Heart left ventricle (tissue), 16 donors: ENCODE data around the gene ASAH2B. TPM values are rescaled to one million over a fixed set of nuclear protein-coding genes. Genes with fewer than 3 reads are reported as not detected.

ENCODE experiments used
- ATAC-seq, 4 donors: fragments of 200-7000 bp; cut with Tn5 transposase; one replicate each; pipeline ENCODE4 v1.9.1; 2020 to 2022; ENCODE audit warnings: moderate library complexity in 4 of 4, mild to moderate bottlenecking in 3 of 4, moderate number of reproducible peaks in 1 of 4
- DNase-seq, 5 donors: peaks; one replicate each; pipeline ENCODE4 v3.0.0-alpha.2; 2020
- H3K27ac ChIP-seq, 12 donors: fragments of 200-600 bp; sonication (generic) in 4 of 12; one replicate each; pipeline versions ENCODE4 v1.5.0 to v1.8.0; 2016 to 2022; ENCODE audit warnings: mild to moderate bottlenecking in 2 of 12
- H3K27me3 ChIP-seq, 9 donors: fragments of 200-600 bp; sonication (generic) in 2 of 9; one replicate each; pipeline versions ENCODE4 v1.5.1 to v1.8.0; 2016 to 2022; ENCODE audit warnings: mild to moderate bottlenecking in 3 of 9
- H3K36me3 ChIP-seq, 9 donors: fragments of 200-600 bp; sonication (generic) in 2 of 9; one replicate each; pipeline versions ENCODE4 v1.5.0 to v1.8.0; 2018 to 2022; ENCODE audit warnings: mild to moderate bottlenecking in 2 of 9
- H3K4me1 ChIP-seq, 12 donors: fragments of 200-600 bp; sonication (generic) in 4 of 12; one replicate each; pipeline versions ENCODE4 v1.5.0 to v1.8.0; 2016 to 2022; ENCODE audit warnings: mild to moderate bottlenecking in 3 of 12
- H3K4me3 ChIP-seq, 12 donors: fragments of 200-600 bp; sonication (generic) in 4 of 12; one replicate each; pipeline versions ENCODE4 v1.5.0 to v1.8.0; 2017 to 2022; ENCODE audit warnings: mild to moderate bottlenecking in 9 of 12, moderate library complexity in 4 of 12
- H3K9me3 ChIP-seq, 12 donors: fragments of 200-600 bp; sonication (generic) in 4 of 12; one replicate each; pipeline versions ENCODE4 v1.5.0 to v1.8.0; 2016 to 2022; ENCODE audit warnings: mild to moderate bottlenecking in 1 of 12
- POLR2A ChIP-seq, 2 donors: fragments of 450-650 bp; IDR thresholded peaks; one replicate each; pipeline ENCODE4 v1.6.1; 2017; ENCODE audit warnings: antibody characterized with exemption in 2 of 2, mild to moderate bottlenecking in 2 of 2, moderate library complexity in 2 of 2
- WGBS, 4 donors: extraction: QIAGEN DNeasy Blood & Tissue Kit in 2 of 4; methylation state at CpG; one replicate each; pipeline versions ENCODE4 v1.1.5 to v1.1.7; 2013 to 2018; 5-methylcytosine and 5-hydroxymethylcytosine counted together
- intact Hi-C, 10 donors: fragments of 100-400 bp; cut with DNase I; formaldehyde crosslinking; loops; one replicate each; pipeline versions ENCODE4 v1.11.1 to v1.14.2; 2022
- polyA plus RNA-seq, 2 donors: library from polyadenylated mRNA; stranded (reverse); fragments of 200-250 nt; gene quantifications; one replicate each; pipeline ENCODE4 v1.2.3, GENCODE V29; 2013
- total RNA-seq, 9 donors: library from RNA; depleted of rRNA in 2 of 9; stranded (reverse); fragments of >200 nt in 2 of 9; fragmentation: NEBNext Ultra II Directional in 3 of 9; extraction: Animal tissue kit (Norgen Biotek cat#: 25700) in 3 of 9; gene quantifications; one replicate each; pipeline versions ENCODE4 v1.1.0 to v1.2.4, GENCODE V29; 2016 to 2023
- TF ChIP-seq, protein P1 (sequence below), 12 donors: fragments of 200-600 bp; sonication (generic) in 4 of 12; IDR thresholded peaks; one replicate each; pipeline versions ENCODE4 v1.5.0 to v1.8.0; 2018 to 2022; ENCODE audit warnings: antibody characterized with exemption in 12 of 12, mild to moderate bottlenecking in 5 of 12
- donor health status: ischemic (EF 13 %, LVEDD 7.1; RV severe dilation, severe dysfunction).
- donor health status: healthy with polysubstance abuse.
- donor health status: DM: no; HTN: yes; CAD: no.
- donor health status: DM: no; HTN: no; CAD: no.
- donor health status: ischemic (EF 25% LVEDD 6.9; RV normal size, moderate dysfunction).
- donor health status: ischemic (EF 25% LVEDD 5.7; RV mildly dilated, moderate dysfunction).
- donor health status: healthy.
- donor health status: DM: yes; HTN: yes; CAD: no.
- donor health status: ischemic (EF 35%, LVEDD 5.7; RV mildly dilated, moderate dysfunction).
- donor health status: nonischemic (EF 11% LVEDD 7.7; RV severe dilation, severe dysfunction).
- donor health status: DM: yes; HTN: yes; CAD: no.
- donor health status: PGD.
- donor health status: ischemic (EF 29% LVEDD 5.4; RV normal size, mild dysfunction).
- donor health status: nonischemic (EF 23%, LVEDD 6.1; RV moderate dilation, normal function).

The ASAH2B gene
- total and polyA plus RNA-seq, 11 donors, result 1.4 to 7.7 (median 4.5) TPM

DNA sequence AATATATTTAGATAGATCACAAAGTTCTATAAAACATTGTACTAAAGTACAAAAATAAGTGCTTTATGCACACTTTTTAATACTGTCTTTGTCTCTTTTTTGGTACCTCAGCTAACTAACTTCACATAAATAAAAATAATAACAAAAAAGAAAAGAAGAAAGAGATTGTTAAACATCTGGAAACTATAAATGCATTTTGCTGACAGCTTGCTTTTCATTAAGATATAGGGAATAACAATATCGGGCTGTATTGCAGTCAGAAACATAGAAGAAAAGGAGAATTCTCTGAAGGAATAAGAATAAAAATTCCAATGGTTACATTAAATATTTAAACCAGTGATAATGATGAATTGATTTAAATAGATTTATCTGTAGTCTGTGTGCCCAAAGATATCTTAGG lies 59.9 kb downstream of the ASAH2B start:
- Histone ChIP-seq H3K4me1 (no peaks in the 10 kb centered on the region), H3K27me3 (peaks cover 0 to 8% (median 0%) of the 10 kb centered on the region in 9 donors), H3K36me3 (no peaks in the 10 kb centered on the region), H3K9me3 (no peaks in the 10 kb centered on the region), H3K4me3 (no peak overlapping the region), H3K27ac (no peak overlapping the region)
- ATAC-seq (no peak), DNase-seq (no peak)
- intact Hi-C loops, result no loop called here
- TF ChIP-seq, protein P1, sequence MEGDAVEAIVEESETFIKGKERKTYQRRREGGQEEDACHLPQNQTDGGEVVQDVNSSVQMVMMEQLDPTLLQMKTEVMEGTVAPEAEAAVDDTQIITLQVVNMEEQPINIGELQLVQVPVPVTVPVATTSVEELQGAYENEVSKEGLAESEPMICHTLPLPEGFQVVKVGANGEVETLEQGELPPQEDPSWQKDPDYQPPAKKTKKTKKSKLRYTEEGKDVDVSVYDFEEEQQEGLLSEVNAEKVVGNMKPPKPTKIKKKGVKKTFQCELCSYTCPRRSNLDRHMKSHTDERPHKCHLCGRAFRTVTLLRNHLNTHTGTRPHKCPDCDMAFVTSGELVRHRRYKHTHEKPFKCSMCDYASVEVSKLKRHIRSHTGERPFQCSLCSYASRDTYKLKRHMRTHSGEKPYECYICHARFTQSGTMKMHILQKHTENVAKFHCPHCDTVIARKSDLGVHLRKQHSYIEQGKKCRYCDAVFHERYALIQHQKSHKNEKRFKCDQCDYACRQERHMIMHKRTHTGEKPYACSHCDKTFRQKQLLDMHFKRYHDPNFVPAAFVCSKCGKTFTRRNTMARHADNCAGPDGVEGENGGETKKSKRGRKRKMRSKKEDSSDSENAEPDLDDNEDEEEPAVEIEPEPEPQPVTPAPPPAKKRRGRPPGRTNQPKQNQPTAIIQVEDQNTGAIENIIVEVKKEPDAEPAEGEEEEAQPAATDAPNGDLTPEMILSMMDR (IDR thresholded peaks at IDR 0.05), result no peak
- TF ChIP-seq POLR2A (IDR thresholded peaks at IDR 0.05), result no peak
- 76 to 84% (median 80%) methylated on average over 1 of the region's 1 CpG for WGBS, 4 donors

DNA sequence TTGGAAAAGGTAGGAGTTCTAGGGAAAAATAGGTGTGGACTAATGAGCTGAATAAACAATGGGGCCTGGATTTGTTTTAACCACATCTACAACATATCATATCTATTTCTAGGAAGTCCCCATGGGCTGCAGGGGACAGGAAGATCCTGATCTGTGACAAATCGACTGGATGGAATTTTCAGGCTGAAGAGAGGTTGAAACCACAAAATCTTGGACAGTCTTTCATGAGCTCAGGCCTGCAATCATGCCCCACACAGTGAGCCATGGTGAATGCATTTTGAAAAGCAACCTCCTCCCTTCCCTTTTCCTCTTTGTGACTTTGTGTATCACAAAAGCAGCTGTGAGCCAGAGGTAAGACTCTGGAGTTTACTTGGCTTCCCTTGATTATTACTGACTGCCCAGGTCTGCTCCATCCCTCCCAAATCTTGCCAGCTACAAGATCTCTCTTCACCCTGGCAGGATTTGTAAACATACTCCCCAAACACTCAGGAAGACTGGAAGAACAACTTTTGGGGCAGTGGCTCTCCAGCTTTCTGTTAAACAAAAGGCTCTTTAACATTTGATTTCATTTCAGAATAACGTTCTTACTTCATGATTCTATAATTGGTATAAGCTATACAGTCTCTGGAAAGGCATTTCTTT lies 66.4 kb downstream of the ASAH2B start:
- intact Hi-C loops, result no loop called here
- DNase-seq (no peak), ATAC-seq (no peak)
- H3K27me3 ChIP-seq, result peaks cover 0 to 7% (median 0%) of the 10 kb centered on the region in 9 donors
- no peaks in the 10 kb centered on the region for H3K36me3 ChIP-seq
- H3K27ac ChIP-seq, result no peak overlapping the region
- H3K9me3 ChIP-seq, result no peaks in the 10 kb centered on the region
- no peak overlapping the region for H3K4me3 ChIP-seq
- TF ChIP-seq, protein P1 (IDR thresholded peaks at IDR 0.05), result no peak
- TF ChIP-seq POLR2A (IDR thresholded peaks at IDR 0.05), result no peak
- 32 to 51% (median 42%) methylated on average over 2 of the region's 2 CpGs for WGBS, 4 donors
- no peaks in the 10 kb centered on the region for H3K4me1 ChIP-seq

DNA sequence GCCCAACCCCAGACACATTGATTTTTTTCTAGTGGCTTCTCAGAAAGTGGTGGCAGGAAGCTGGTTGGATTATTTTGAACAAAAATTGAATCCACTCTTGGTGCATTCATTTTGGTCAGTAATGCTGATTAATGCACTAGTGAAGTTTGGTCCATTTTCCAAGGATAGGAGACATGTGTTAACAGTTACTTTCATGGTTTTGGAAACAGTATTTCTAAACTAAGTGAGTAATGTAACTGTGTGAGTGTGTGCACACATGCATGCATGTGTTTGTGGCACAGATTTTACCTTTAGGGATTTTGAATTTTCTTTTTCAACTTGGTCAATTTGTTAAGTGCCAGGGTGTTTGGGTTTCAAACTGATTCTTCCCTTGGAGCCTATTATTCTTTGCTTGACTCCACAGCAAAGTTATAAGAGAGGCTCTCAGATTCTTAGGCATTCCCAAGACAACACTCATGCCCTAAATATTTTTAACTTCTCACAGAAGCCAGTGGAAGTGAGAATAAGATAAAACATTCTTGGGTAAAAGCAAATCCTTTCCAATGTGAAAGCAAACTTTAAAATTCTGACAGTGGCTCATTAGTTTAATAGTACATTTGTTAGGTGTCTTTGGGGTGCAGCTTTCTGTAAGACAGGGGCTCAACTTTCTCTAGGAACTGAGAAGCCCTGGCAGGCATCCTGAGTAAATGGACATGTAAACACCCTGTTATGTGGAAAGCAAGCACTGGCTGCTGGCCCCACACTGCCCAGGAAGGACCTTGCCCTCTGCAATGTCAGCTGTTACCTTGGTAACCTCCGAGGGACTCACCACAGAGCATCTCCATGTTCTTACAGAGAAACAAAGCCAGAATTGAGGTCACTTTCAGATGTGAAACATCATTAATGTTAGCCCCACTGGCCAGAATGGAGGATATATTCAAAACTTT lies 68.4 kb downstream of the ASAH2B start:
- Histone ChIP-seq H3K27me3 (peaks cover 0 to 7% (median 0%) of the 10 kb centered on the region in 9 donors), H3K9me3 (no peaks in the 10 kb centered on the region), H3K4me1 (no peaks in the 10 kb centered on the region), H3K4me3 (no peak overlapping the region), H3K27ac (no peak overlapping the region), H3K36me3 (no peaks in the 10 kb centered on the region)
- ATAC-seq, result no peak
- intact Hi-C loops, result no loop called here
- no peak for DNase-seq
- WGBS, 4 donors, result 47 to 69% (median 53%) methylated on average over 1 of the region's 1 CpG
- TF ChIP-seq POLR2A (IDR thresholded peaks at IDR 0.05), result no peak
- TF ChIP-seq, protein P1 (IDR thresholded peaks at IDR 0.05), result no peak

Other genes with a start within 250 kb of the ASAH2B start
- 10 to 100 TPM; 15.9 to 40.6 (median 19.6) TPM for gene SGMS1, start 116.0 kb upstream of the ASAH2B start, total RNA-seq
- 10 to 100 TPM in 1 of 2 donors, 1 to 10 TPM in 1; 6.9 to 29.1 TPM for gene SGMS1, start 116.0 kb upstream of the ASAH2B start, polyA plus RNA-seq
- gene A1CF, start 145.7 kb downstream of the ASAH2B start, total RNA-seq, result under 1 TPM in 1 of 9 donors, not detected in 8; 0.08 TPM
- under 1 TPM in 1 of 2 donors, not detected in 1; 0.03 TPM for gene A1CF, start 145.7 kb downstream of the ASAH2B start, polyA plus RNA-seq